Measurements from ENCODE around the gene IL17RC.
"Not testable (repeated sequence)": the region's sequence is repeated elsewhere in the genome, so short reads cannot be mapped to it uniquely, and the experiment has no call there.

IL17RC gene

DNA sequence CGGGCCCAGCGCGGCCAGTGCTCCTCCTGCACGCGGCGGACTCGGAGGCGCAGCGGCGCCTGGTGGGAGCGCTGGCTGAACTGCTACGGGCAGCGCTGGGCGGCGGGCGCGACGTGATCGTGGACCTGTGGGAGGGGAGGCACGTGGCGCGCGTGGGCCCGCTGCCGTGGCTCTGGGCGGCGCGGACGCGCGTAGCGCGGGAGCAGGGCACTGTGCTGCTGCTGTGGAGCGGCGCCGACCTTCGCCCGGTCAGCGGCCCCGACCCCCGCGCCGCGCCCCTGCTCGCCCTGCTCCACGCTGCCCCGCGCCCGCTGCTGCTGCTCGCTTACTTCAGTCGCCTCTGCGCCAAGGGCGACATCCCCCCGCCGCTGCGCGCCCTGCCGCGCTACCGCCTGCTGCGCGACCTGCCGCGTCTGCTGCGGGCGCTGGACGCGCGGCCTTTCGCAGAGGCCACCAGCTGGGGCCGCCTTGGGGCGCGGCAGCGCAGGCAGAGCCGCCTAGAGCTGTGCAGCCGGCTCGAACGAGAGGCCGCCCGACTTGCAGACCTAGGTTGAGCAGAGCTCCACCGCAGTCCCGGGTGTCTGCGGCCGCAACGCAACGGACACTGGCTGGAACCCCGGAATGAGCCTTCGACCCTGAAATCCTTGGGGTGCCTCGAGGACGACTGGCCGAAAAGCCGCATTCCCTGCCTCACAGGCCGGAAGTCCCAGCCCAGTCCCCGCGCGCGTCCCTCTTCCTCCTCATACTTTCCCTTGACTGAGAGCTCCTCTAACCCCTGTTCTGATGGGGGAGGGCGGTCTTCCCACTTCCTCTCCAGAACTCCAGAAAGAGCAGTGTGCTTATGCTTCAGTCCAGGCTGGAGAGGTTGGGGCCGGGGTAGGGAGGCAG is 1.4 kb upstream of the IL17RC start:
- DNase-seq (ENCODE audit: low read depth) = no peak

DNA sequence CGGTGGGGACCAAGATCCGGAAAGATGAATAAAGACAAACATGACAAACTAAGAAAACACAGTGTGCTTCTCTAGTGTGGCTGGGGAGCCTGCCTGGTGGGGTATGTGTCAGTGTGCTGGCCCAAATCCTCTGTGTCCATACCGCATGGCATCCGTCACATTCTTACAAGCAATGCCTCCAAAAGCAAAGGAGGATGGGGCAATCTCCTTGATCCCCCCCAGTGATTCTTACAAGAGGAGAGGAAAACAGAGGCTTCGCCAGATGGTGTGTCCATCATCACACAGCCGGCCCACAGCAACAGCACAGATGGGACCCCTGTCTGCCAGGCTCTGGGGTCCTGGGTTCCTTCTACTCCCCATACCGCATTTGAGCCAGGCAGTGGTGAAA is 558 bp upstream of the IL17RC start:
- DNase-seq (ENCODE audit: low read depth) = no peak

DNA sequence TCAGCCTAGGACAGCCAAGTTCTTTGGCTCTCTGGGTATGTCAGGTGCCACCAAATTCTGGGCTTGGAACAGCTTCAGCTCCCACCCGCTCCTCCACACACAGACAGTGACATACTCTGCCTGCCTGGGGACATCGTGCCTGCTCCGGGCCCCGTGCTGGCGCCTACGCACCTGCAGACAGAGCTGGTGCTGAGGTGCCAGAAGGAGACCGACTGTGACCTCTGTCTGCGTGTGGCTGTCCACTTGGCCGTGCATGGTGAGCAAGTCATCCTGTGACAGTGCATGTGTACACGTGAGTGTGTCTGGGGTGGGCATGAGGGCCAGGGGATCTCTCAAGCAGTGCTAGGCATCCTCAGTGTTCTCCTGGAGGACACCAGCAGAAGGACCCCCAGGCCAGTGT is 922 bp downstream of the IL17RC start:
- no peak for DNase-seq (ENCODE audit: low read depth)

DNA sequence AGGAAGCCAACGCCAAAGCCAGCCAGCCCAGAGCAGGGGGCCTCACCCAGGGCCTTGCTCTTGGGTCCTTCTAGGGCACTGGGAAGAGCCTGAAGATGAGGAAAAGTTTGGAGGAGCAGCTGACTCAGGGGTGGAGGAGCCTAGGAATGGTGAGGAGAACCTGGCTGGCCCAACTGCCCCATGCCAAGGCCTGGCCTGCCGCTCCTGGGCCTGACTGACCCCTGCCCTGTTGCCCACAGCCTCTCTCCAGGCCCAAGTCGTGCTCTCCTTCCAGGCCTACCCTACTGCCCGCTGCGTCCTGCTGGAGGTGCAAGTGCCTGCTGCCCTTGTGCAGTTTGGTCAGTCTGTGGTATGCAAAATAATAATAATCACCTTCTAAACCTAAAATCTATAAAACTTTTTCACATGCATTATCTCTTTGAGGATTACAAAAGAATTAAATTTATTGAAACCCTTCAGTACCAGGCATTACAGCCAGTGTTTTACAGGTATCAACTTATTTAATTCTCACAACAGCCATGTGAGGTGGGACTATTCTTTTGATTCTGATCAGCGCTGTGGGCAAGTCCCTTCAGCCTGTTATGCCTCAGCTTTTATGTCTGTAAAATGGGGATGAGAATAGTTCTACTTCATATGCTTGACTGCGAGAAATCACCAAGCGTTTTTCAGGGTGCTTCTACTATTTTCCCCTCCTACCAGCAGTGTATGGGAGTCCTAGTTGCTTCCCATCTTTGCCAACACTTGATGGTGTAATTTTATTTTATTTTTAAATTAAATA is 1.6 kb downstream of the IL17RC start:
- DNase-seq (ENCODE audit: low read depth) = no peak

DNA sequence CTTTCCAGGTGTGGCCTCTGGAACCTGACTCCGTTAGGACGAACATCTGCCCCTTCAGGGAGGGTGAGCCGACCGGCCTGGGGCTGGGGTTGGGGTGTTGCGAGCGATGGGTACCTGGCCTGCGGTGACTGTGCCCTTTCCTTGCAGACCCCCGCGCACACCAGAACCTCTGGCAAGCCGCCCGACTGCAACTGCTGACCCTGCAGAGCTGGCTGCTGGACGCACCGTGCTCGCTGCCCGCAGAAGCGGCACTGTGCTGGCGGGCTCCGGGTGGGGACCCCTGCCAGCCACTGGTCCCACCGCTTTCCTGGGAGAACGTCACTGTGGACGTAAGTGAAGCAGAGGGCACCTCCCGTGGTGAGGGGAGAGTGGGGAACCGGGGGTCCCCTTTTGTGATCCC is 11.3 kb downstream of the IL17RC start:
- no peak for DNase-seq (ENCODE audit: low read depth)

DNA sequence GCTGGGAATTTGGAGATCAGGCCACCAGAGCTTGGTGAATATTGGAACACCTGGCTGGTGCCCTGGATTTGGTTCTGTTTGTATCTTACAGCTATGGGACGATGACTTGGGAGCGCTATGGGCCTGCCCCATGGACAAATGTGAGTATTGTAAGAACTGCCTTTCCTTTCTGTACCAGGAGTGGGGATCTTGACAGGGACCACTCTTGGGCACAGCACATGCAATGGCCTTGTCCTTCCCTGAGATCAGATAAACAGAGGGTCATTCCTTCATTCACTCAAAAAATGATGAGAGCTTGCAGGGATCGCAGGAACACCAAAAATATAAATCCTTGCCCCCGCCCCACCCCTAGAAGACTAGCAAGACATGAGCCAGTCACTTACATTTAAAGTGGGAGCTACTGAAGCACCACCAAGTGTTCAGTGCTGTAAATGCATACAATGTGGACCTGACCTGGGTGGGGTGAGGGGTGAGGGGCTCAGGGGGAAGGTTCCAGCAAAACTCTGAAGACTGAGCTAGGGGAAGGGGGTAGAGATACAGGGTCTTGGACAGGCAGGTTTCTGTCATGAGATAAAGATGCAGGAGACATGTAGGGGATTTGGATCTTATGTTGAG is 14.0 kb downstream of the IL17RC start:
- no peak for DNase-seq (ENCODE audit: low read depth)

DNA sequence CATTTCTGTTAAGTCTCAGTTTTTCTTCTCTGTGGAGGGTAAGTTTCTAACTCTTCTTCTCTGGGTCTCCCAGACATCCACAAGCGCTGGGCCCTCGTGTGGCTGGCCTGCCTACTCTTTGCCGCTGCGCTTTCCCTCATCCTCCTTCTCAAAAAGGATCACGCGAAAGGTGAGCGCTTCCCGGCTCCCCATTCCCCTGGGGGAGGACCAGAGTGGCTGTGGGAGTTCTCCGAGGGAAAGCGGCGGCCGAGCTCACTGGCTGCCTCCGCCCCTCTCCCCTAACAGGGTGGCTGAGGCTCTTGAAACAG is 15.6 kb downstream of the IL17RC start:
- DNase-seq (ENCODE audit: low read depth) = no peak

DNA sequence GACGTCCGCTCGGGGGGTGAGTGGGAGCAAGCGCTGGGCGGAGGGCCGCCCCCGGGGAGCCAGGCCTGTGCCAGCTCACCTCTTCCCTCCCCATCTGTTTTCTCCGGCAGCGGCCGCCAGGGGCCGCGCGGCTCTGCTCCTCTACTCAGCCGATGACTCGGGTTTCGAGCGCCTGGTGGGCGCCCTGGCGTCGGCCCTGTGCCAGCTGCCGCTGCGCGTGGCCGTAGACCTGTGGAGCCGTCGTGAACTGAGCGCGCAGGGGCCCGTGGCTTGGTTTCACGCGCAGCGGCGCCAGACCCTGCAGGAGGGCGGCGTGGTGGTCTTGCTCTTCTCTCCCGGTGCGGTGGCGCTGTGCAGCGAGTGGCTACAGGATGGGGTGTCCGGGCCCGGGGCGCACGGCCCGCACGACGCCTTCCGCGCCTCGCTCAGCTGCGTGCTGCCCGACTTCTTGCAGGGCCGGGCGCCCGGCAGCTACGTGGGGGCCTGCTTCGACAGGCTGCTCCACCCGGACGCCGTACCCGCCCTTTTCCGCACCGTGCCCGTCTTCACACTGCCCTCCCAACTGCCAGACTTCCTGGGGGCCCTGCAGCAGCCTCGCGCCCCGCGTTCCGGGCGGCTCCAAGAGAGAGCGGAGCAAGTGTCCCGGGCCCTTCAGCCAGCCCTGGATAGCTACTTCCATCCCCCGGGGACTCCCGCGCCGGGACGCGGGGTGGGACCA is 16.1 kb downstream of the IL17RC start:
- no peak for DNase-seq (ENCODE audit: low read depth)

DNA sequence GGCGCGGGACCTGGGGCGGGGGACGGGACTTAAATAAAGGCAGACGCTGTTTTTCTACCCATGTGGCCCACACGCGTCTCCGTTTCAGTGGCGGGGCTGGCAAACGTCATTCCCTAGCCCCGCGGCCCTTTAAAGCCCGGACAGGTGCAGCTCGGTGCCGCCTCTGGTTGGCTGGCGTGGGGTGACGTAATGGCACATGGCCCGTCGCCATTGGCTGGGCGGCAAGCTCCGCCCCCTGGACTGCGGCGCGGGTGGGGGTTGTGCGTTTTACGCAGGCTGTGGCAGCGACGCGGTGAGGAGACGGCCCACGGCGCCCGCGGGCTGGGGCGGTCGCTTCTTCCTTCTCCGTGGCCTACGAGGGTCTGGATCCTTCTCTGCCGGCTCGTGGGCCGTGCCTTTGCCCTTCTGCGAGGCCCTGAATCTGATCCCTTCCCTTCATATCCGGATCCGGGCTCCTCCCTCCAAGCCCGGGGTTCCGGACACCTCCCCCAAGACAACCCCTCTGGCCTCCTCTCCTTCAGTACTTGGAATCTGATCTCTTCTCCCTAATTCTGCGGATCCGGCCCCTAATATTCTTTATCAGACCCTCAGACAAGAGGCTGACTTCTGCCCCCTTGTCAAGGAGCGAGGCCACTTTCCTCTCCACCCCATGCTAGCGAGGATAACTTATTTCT is 16.8 kb downstream of the IL17RC start, which contains the start of gene CRELD1:
TSS of gene CRELD1 (plus strand) at position 274 of the 674 bp plus-strand sequence. CDS start 605 bp downstream, outside the sequence.
- no peak for DNase-seq (ENCODE audit: low read depth)

DNA sequence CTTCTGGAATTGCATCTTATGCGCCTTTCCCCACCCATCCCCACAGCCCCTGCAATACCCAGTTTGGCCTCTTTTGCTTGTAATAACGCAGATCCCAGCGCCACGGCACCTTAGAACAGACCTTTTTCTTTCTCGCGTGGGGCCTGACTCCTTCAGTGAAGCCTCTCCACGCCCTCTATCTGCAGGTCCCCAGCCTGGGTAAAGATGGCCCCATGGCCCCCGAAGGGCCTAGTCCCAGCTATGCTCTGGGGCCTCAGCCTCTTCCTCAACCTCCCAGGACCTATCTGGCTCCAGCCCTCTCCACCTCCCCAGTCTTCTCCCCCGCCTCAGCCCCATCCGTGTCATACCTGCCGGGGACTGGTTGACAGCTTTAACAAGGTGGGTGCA is 17.3 kb downstream of the IL17RC start:
- no peak for DNase-seq (ENCODE audit: low read depth)

DNA sequence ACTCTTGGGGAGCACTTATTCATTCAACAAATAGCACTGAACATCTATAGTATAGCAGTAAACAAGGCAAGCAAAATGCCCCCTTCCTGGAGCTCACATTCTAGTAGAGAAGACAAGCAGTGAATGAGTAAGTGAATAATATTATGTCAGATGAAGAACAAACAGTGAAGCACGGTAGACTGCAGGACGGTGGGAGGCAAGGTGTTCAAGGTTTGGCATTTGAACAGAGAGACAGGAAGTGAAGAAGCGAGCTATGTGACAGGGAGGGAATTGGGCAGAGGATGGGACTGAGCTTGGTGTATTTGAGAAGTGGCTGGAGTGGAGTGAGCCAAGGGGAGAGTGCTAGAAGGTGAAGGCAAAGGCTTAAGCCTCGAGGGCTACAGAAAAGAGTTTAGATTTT is 18.1 kb downstream of the IL17RC start:
- DNase-seq (ENCODE audit: low read depth) = no peak

DNA sequence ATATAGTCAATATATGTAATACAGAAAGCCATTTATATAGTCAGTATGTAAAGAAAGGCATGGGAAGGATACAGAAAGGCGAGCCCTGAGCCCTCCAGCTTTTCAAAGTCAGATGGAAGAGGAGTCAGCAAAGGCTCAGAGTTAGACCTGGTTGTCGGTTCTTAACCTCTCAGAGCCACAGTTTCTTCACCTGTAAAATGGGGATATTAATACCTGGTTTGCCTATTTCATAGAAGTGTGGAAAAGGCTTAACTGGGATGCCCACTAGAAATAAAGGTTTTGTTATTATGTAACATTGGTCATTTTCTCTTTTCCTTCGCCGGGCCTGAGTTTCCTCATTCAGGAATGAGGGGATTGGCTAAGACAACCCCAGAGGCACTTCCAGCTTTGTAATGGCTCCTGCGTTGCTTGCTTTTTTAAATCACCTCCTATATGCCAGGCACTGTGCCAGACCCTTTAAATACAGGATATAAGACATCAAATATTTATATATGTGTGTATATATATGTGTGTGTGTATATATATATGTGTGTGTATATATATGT is 19.1 kb downstream of the IL17RC start:
- no peak for DNase-seq (ENCODE audit: low read depth)

DNA sequence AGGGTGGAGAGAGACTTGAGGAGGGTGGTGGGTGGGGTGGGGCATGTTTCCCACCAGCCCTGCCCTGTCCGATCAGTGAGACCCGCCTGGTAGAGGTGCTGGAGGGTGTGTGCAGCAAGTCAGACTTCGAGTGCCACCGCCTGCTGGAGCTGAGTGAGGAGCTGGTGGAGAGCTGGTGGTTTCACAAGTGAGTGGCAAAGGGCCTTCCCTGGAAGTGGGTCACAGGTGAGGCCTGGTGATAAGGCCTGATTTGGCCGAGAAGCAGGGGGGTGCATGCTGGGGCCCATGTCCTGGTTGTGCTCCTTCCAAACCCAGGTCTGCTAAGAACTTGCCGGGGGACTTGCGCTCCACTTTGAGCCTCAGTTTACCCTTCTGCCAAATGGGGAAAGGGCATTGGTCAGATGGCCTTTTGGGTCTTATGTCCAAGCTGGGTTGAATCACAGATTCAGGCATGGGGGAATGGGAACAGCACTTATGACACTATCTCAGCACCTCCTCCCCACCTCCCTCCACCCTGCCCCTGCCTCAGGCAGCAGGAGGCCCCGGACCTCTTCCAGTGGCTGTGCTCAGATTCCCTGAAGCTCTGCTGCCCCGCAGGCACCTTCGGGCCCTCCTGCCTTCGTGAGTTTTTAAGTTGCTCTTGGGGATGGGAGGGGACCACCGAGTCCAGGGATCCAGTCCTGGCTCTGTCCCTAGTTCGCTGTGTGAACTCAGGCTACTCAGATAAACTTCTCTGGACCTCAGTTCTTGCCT is 20.8 kb downstream of the IL17RC start:
- no peak for DNase-seq (ENCODE audit: low read depth)

DNA sequence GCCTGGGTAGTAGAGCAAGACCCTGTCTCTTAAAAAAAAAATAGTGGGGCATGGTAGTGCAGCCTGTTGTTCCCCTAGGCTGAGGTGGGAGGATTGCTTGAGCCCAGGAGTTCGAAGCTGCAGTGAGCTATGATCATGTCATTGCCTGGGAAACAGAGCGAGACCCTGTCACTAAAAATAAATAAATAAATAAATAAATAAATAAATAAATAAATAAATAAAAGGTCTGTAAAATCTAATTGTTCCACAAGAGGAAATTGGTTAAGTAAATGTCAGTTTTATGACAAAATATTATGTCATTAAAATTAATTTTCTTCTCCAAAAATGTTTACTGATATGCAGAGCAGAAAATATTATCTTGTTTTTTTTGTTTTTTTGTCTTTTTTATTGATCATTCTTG is 22.1 kb downstream of the IL17RC start:
- no peak for DNase-seq (ENCODE audit: low read depth)

DNA sequence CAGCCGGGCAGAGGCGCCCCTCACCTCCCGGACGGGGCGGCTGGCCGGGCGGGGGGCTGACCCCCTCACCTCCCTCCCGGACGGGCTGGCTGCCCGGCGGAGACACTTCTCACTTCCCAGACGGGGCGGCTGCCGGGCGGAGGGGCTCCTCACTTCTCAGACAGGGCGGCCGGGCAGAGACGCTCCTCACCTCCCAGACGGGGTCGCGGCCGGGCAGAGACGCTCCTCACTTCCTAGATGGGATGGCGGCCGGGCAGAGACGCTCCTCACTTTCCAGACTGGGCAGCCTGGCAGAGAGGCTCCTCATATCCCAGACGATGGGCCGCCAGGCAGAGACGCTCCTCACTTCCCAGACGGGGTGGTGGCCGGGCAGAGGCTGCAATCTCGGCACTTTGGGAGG is 23.0 kb downstream of the IL17RC start:
- DNase-seq (ENCODE audit: low read depth) = not testable (repeated sequence)

DNA sequence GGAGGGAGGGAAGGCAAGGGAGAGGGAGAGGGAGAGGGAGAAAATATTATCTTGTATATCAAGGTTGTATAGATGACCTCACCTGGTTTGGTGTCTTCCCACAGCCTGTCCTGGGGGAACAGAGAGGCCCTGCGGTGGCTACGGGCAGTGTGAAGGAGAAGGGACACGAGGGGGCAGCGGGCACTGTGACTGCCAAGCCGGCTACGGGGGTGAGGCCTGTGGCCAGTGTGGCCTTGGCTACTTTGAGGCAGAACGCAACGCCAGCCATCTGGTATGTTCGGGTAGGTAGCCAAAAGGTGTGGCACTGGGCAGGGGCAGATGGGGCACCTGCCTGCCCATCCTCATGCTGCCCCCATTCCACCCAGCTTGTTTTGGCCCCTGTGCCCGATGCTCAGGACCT is 23.8 kb downstream of the IL17RC start:
- DNase-seq (ENCODE audit: low read depth) = no peak

DNA sequence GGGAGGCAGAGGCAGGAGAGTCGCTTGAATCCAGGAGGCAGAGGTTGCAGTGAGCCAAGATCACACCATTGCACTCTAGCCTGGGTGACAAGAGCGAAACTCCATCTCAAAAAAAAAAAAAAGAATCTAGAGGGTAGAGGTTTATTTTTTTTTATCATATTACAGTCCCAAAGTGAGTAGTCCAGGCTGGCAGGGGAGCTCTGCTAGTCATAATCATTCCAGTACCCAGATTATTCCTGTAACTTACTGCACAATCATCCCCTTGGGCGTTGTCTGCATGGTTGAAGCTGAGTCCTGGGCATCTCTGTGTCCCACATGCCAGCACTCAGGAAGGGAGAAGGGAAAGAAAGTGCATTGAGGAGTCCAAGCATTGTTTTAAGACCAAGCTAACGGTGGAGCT is 25.3 kb downstream of the IL17RC start:
- no peak for DNase-seq (ENCODE audit: low read depth)

DNA sequence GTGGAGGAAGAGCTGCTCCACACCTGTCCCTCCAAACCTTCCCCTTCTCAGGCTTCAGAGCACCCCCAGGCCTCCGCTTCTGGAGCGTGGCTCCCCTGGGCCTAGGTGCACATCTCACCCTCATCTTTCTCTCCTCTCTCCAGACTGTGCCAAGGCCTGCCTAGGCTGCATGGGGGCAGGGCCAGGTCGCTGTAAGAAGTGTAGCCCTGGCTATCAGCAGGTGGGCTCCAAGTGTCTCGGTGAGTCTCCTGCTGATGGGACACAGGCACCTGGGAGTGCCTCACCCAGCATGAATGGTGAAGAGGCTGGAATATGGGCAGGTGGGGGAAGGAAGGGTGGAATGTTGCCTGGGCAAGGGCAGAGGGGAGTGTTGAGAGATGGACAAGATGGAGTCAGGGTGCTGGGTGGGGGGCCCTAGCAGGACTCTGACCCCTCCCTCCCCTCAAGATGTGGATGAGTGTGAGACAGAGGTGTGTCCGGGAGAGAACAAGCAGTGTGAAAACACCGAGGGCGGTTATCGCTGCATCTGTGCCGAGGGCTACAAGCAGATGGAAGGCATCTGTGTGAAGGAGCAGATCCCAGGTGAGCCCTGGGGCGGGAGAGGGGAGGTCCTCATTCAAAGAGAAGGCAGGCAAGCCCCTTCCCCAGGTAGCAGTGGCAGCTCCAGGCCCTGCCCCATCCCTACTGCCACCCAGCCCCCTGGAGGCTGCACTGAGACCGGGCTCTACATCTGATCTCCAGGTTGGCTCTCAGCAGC is 26.2 kb downstream of the IL17RC start:
- DNase-seq (ENCODE audit: low read depth) = no peak

DNA sequence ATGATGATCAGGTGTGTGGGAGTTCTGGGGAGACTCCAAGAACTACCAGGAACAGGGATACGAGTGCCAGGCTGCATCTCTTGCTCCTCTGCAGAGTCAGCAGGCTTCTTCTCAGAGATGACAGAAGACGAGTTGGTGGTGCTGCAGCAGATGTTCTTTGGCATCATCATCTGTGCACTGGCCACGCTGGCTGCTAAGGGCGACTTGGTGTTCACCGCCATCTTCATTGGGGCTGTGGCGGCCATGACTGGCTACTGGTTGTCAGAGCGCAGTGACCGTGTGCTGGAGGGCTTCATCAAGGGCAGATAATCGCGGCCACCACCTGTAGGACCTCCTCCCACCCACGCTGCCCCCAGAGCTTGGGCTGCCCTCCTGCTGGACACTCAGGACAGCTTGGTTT is 27.4 kb downstream of the IL17RC start:
- no peak for DNase-seq (ENCODE audit: low read depth)

DNA sequence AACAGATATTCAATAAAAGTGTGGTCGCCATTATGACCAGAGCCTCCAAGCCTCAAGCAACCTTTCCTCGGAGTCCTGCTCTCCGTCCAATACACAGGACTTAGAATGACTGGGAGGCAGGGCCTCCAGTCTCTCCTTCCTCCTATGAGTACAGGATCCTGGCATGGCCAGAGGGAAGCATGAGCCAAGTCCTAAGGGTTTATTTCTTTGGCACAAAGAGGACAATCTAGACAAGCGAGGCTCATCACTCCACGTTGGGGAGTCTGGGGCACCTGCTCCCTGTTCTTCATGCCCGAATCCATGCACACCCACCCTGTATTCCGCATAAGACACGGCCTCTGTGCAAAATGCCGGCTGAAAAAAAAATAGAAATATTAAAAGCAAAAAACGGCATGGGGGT is 28.5 kb downstream of the IL17RC start:
- no peak for DNase-seq (ENCODE audit: low read depth)
